Hepatocyte (in vitro differentiated cells): ENCODE data around the gene ZNF700.

Experiments
- EZH2 ChIP-seq: fragments of 200-600 bp; sonication (generic); IDR thresholded peaks from 2 replicates; pipeline ENCODE4 v1.6.1; 2016; ENCODE audit warnings: antibody characterized with exemption, mild to moderate bottlenecking, borderline replicate concordance
- EZH2phosphoT487 ChIP-seq: fragments of 200-600 bp; sonication (generic); IDR thresholded peaks from one replicate; pipeline ENCODE4 v1.6.1; 2018; ENCODE audit warnings: antibody characterized with exemption, mild to moderate bottlenecking, low read depth, moderate library complexity; ENCODE audit not compliant: unreplicated experiment, severe bottlenecking
- TF ChIP-seq, protein P1 (sequence below): fragments of 200-600 bp; sonication (generic); IDR thresholded peaks from 2 replicates; pipeline ENCODE4 v1.5.1; 2016; ENCODE audit warnings: antibody characterized with exemption, mild to moderate bottlenecking; ENCODE audit not compliant: poor library complexity

GRCh38 chr19:11880598-11880997 lies 44.3 kb upstream of the ZNF700 start:
- TF ChIP-seq, protein P1, sequence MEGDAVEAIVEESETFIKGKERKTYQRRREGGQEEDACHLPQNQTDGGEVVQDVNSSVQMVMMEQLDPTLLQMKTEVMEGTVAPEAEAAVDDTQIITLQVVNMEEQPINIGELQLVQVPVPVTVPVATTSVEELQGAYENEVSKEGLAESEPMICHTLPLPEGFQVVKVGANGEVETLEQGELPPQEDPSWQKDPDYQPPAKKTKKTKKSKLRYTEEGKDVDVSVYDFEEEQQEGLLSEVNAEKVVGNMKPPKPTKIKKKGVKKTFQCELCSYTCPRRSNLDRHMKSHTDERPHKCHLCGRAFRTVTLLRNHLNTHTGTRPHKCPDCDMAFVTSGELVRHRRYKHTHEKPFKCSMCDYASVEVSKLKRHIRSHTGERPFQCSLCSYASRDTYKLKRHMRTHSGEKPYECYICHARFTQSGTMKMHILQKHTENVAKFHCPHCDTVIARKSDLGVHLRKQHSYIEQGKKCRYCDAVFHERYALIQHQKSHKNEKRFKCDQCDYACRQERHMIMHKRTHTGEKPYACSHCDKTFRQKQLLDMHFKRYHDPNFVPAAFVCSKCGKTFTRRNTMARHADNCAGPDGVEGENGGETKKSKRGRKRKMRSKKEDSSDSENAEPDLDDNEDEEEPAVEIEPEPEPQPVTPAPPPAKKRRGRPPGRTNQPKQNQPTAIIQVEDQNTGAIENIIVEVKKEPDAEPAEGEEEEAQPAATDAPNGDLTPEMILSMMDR = no peak
- TF ChIP-seq EZH2 (no peak), EZH2phosphoT487 (no peak)
